ENCODE measurements around the gene BTBD19.

Gene BTBD19

DNA sequence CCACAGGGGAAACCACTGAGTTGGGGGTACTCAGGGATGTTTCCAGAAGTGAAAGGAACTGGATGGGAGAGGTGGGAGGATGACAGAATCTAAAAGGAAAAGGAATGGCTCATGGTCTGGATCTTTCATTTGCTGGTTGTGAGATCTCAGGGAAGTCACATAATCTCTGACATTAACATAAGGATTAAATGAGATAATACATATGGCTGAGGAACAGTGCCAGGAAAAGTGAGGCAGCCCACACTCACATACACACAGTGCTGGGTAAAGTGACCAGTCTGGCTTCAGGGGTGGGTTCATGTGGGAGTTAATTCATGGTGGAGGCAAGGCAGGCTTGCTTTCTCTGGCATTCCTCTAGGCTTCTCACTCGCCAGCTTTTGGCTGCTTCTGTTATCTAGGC lies 38.7 kb downstream of the BTBD19 start:
- no peak overlapping the region for H3K4me3 ChIP-seq (ENCODE audit: low read length)
- no peak for DNase-seq (ENCODE audit: low read depth)
- TF ChIP-seq, protein P1, sequence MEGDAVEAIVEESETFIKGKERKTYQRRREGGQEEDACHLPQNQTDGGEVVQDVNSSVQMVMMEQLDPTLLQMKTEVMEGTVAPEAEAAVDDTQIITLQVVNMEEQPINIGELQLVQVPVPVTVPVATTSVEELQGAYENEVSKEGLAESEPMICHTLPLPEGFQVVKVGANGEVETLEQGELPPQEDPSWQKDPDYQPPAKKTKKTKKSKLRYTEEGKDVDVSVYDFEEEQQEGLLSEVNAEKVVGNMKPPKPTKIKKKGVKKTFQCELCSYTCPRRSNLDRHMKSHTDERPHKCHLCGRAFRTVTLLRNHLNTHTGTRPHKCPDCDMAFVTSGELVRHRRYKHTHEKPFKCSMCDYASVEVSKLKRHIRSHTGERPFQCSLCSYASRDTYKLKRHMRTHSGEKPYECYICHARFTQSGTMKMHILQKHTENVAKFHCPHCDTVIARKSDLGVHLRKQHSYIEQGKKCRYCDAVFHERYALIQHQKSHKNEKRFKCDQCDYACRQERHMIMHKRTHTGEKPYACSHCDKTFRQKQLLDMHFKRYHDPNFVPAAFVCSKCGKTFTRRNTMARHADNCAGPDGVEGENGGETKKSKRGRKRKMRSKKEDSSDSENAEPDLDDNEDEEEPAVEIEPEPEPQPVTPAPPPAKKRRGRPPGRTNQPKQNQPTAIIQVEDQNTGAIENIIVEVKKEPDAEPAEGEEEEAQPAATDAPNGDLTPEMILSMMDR (conservative IDR thresholded peaks at IDR 0.05; ENCODE audit: low read depth, low read length): no peak

DNA sequence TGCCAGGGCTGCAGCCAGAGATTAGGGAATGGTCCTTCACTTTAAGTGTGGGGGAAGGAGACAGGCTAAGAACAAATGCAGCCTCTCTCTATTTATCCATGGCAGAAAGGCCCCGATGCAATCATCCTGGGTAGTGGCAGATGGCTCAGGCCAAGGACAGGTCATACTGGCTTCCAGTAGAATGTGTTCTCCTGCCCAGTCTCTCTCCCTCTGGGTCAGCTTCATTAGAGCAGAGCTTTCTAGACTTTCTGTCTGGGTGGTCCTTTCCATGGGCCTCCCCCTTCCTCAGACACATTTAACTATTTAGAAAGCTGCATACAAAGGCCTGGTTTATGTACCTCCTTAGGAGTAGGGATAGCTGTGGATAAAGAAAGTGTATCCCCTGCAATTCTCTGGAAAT lies 39.5 kb downstream of the BTBD19 start:
- H3K4me3 ChIP-seq (ENCODE audit: low read length): no peak overlapping the region
- no peak for DNase-seq (ENCODE audit: low read depth)
- TF ChIP-seq, protein P1 (conservative IDR thresholded peaks at IDR 0.05; ENCODE audit: low read depth, low read length): no peak

DNA sequence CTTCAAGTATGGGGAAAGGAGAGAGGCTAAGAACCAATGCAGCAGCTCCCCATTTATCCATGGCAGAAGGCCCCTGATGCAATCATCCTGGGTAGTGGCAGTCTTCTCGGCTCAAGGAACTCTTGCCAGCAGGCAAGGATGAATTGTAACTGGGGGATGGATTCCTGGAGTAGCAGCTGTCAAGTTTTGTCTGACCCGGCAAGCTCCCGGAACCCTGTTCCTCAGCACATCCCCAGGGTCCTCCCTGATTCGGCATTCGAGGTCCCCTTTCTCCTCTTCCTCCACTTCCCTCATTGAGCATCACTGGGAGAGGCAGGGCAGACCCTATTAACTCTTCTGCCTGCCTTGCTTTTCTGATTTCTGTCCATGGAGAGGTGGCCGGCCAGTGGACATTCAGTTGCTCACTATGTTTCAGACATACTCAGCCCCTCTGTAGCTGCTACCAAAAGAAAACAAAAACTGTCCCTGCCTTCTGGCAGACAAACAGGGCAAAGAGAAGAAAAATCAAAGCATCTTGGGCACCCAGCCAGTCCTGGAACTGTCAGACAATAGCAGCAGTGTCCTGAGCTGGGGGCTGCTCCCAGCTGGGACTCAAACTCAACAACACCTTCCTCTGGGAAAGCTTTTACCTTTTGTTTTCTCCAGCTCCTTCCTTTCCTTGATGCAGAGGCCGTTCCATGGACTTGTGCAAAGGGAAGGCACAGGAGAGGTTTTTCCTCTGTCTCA lies 40.3 kb downstream of the BTBD19 start:
- no peak for DNase-seq (ENCODE audit: low read depth)
- no peak overlapping the region for H3K4me3 ChIP-seq (ENCODE audit: low read length)
- TF ChIP-seq, protein P1 (conservative IDR thresholded peaks at IDR 0.05; ENCODE audit: low read depth, low read length): no peak

DNA sequence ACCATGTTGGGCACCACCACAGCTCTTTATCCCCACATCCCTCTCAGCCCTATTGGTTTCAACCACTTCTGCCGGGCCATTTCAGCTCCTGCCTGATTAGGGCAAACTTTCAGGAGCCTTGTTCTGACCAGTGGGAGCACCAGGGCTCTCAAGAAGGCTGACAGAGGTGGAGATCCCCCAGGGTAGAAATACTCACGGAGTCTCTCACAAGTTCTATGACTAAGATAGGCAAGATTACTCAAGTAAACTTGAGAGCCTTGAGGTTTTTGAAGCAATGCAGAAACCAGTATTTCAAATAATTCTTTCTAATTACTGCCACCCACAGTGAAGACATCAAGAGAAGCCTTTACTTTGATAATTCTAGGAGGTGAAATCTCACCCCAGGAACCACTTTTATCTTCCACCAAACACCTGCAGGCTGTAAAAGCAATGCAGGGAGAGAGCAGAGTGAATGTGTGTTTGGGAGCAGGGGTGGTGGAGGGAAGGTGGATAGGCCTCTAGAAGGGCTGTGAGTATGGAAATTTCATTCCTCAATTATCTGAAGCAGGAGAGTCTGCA lies 41.3 kb downstream of the BTBD19 start:
- no peak overlapping the region for H3K4me3 ChIP-seq (ENCODE audit: low read length)
- TF ChIP-seq, protein P1 (conservative IDR thresholded peaks at IDR 0.05; ENCODE audit: low read depth, low read length): no peak
- no peak for DNase-seq (ENCODE audit: low read depth)

- no peak for DNase-seq (ENCODE audit: low read depth)
- TF ChIP-seq, protein P1 (conservative IDR thresholded peaks at IDR 0.05; ENCODE audit: low read depth, low read length): no peak
- H3K4me3 ChIP-seq (ENCODE audit: low read length): no peak overlapping the region
These were observed 43.0 kb downstream of the BTBD19 start for GRCh38 chr1:44851308-44851707.

- H3K4me3 ChIP-seq (ENCODE audit: low read length): no peak overlapping the region
- no peak for DNase-seq (ENCODE audit: low read depth)
- TF ChIP-seq, protein P1 (conservative IDR thresholded peaks at IDR 0.05; ENCODE audit: low read depth, low read length): no peak
These were observed 44.9 kb downstream of the BTBD19 start for GRCh38 chr1:44853201-44853600.

DNA sequence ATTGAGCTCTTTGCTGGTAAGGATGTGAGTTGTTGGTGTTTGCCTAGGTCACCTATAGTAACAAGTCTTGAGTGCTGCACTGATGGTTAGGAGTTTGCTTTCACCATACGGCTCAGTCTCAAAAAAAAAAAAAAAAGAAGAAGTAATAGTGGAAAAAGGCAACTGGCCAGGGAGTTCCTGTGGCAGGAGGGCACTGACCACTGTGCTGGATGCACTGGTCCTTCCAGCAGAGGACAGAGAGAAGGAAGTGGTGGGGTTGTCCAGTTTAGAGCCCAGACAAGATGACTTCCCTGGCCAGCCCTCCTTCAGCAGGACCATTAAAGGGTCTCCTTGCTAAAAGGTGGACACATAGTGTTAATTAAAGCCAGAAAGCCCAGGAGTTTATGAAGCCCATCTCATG lies 46.6 kb downstream of the BTBD19 start:
- DNase-seq (ENCODE audit: low read depth): no peak

More for the DNA sequence above, 46.6 kb downstream of the BTBD19 start:
- H3K4me3 ChIP-seq (ENCODE audit: low read length): no peak overlapping the region
- TF ChIP-seq, protein P1 (conservative IDR thresholded peaks at IDR 0.05; ENCODE audit: low read depth, low read length): no peak
